ENCODE data around the gene REX1BD.

The REX1BD gene

DNA sequence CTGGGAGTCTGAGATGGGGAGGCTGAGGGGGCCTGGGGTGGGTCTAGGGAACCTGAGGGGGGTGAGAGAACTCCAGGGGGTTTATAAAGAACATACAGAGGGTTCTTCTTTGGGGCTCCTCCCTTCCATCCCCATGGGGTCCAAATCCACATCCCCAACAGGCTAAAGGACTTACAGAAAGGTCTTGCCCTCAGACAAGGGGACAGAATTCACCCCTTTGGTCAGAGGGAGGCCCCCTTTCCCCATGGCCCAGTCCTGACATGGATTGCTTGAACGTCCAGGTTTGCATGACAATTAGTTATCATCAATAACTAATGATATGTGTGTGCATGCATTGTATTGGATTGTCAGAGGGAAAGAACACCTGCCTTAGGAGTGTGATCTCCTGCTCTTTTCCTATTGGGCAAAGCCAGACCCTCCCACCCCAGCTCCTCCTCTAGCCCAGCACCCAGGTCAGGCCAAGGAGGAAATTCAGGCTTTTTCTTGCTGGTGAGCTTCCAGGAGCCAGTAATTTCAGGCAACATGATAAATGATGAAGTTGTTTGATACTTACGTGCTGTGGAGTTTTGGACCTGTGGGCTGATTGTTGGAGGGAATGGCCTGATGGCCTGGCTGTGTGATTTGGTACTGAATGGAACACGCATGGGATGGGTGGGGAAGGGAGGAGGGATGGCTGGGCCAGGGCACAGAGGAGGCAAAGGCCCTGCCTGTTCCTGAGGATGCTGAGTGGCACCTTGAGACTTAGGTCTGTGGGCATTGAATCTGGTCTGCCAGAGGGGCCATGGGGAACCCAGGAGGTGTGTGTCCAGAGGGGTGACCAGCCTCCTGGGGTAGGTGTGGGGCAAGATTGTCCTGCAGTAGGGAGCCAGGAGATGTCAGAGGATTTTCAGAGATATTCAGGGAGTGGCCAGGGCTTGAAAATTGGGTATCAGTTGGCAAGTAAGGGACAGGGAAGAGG lies 49.4 kb downstream of the REX1BD start:
- ATAC-seq (ENCODE audit: insufficient read depth, low read depth) = no peak
- Histone ChIP-seq H3K27ac (ENCODE audit: low read length) (peak overlapping the region; percentile 74), H4K20me1 (ENCODE audit: insufficient read depth, low read length) (peaks cover 22% of the 10 kb centered on the region; the same call in 1 of the 2 replicates), H3K27me3 (ENCODE audit: insufficient read depth, low read length, poor library complexity) (no peaks in the 10 kb centered on the region), H3K4me1 (ENCODE audit: insufficient read depth, low read length) (peaks cover 28% of the 10 kb centered on the region), H3K4me2 (ENCODE audit: insufficient read depth, low read length) (peak overlapping the region; percentile 97), H3K4me3 (ENCODE audit: low read depth in 1 of 2, low read length in 2 of 2) (peak overlapping the region; percentile 87 to 95), H3K9me3 (ENCODE audit: insufficient read depth, low read length, severe bottlenecking) (no peaks in the 10 kb centered on the region), H2AFZ (ENCODE audit: low read depth, low read length) (no peak overlapping the region), H3K9ac (ENCODE audit: low read depth, low read length) (peak overlapping the region; percentile 93), H3K79me2 (ENCODE audit: insufficient read depth, low read length) (peaks cover 55% of the 10 kb centered on the region), H3K36me3 (ENCODE audit: insufficient read depth, low read length) (peaks cover 3% of the 10 kb centered on the region; the same call in 1 of the 2 replicates)
- peak; percentile 21 for DNase-seq
- TF ChIP-seq EZH2 (IDR thresholded peaks at IDR 0.05; ENCODE audit: borderline replicate concordance, low read depth, low read length, severe bottlenecking) = no peak
- TF ChIP-seq CTCF (IDR thresholded peaks at IDR 0.05; ENCODE audit: borderline replicate concordance, extremely low read depth, low read length, poor library complexity, severe bottlenecking) = no peak

- Histone ChIP-seq H3K36me3 (ENCODE audit: insufficient read depth, low read length) (peaks cover 3% of the 10 kb centered on the region; the same call in 1 of the 2 replicates), H3K27ac (ENCODE audit: low read length) (no peak overlapping the region), H3K4me2 (ENCODE audit: insufficient read depth, low read length) (no peak overlapping the region; the same call in 1 of the 2 replicates), H2AFZ (ENCODE audit: low read depth, low read length) (no peak overlapping the region), H4K20me1 (ENCODE audit: insufficient read depth, low read length) (peaks cover 30% of the 10 kb centered on the region), H3K4me1 (ENCODE audit: insufficient read depth, low read length) (peaks cover 28% of the 10 kb centered on the region), H3K9ac (ENCODE audit: low read depth, low read length) (no peak overlapping the region), H3K79me2 (ENCODE audit: insufficient read depth, low read length) (peaks cover 70% of the 10 kb centered on the region), H3K27me3 (ENCODE audit: insufficient read depth, low read length, poor library complexity) (no peaks in the 10 kb centered on the region), H3K9me3 (ENCODE audit: insufficient read depth, low read length, severe bottlenecking) (no peaks in the 10 kb centered on the region), H3K4me3 (ENCODE audit: low read depth in 1 of 2, low read length in 2 of 2) (no peak overlapping the region)
- ATAC-seq (ENCODE audit: insufficient read depth, low read depth) (no peak), DNase-seq (no peak)
- TF ChIP-seq CTCF (IDR thresholded peaks at IDR 0.05; ENCODE audit: borderline replicate concordance, extremely low read depth, low read length, poor library complexity, severe bottlenecking) (no peak), EZH2 (IDR thresholded peaks at IDR 0.05; ENCODE audit: borderline replicate concordance, low read depth, low read length, severe bottlenecking) (no peak)
Observed at GRCh38 chr19:18639706-18640243, 51.2 kb downstream of the REX1BD start.
